Mesodermal cell (in vitro differentiated cells): ENCODE results near the gene IFI27L2.
"Not testable (repeated sequence)": the region's sequence is repeated elsewhere in the genome, so short reads cannot be mapped to it uniquely, and the experiment has no call there.

Experiments
- H3K27ac ChIP-seq: 2 replicates; pipeline ENCODE4 v1.7.0; 2013; ENCODE audit warnings: mild to moderate bottlenecking, low read depth, low read length, moderate library complexity; ENCODE audit not compliant: severe bottlenecking
- H3K36me3 ChIP-seq: 2 replicates; pipeline ENCODE4 v1.7.1; 2013; ENCODE audit warnings: mild to moderate bottlenecking, low read length, moderate library complexity; ENCODE audit not compliant: control insufficient read depth, insufficient read depth
- H3K4me1 ChIP-seq: one replicate; pipeline ENCODE4 v1.7.1; 2013; ENCODE audit warnings: mild to moderate bottlenecking, low read length; ENCODE audit not compliant: insufficient read depth, control insufficient read depth, poor library complexity, severe bottlenecking
- H3K4me3 ChIP-seq: 2 replicates; pipeline ENCODE4 v1.7.0; 2013; ENCODE audit warnings: low read length, control low read depth, mild to moderate bottlenecking; ENCODE audit not compliant: insufficient read depth, poor library complexity, severe bottlenecking; ENCODE audit errors: extremely low read depth
- H3K9me3 ChIP-seq: 2 replicates; pipeline ENCODE4 v1.7.1; 2013; ENCODE audit warnings: mild to moderate bottlenecking, low read length, moderate library complexity; ENCODE audit not compliant: control insufficient read depth
- WGBS, 2 experiments: methylation state at CpG; one replicate each; pipeline ENCODE4 v1.1.5; 2013; ENCODE audit warnings: missing lambda C conversion rate in 2 of 2; ENCODE audit not compliant: insufficient coverage in 2 of 2; 5-methylcytosine and 5-hydroxymethylcytosine counted together

The IFI27L2 gene

GRCh38 chr14:94170136-94170535 lies 40.7 kb upstream of the IFI27L2 start:
- Histone ChIP-seq H3K27ac (no peak overlapping the region), H3K9me3 (no peaks in the 10 kb centered on the region), H3K4me1 (no peaks in the 10 kb centered on the region), H3K36me3 (no peaks in the 10 kb centered on the region), H3K4me3 (no peak overlapping the region)
- WGBS, 2 experiments: 83 to 92% methylated on average over 1 to 5 of the region's 6 CpGs

GRCh38 chr14:94165744-94166143 lies 36.3 kb upstream of the IFI27L2 start:
- no peaks in the 10 kb centered on the region for H3K9me3 ChIP-seq
- H3K27ac ChIP-seq: no peak overlapping the region
- H3K36me3 ChIP-seq: no peaks in the 10 kb centered on the region
- no peaks in the 10 kb centered on the region for H3K4me1 ChIP-seq
- no peak overlapping the region for H3K4me3 ChIP-seq
- WGBS, 2 experiments: 94% methylated on average over 3 of the region's 3 CpGs

GRCh38 chr14:94164685-94165431 lies 35.5 kb upstream of the IFI27L2 start:
- 57 to 58% methylated on average over 14 to 15 of the region's 26 CpGs for WGBS, 2 experiments
- H3K27ac ChIP-seq: no peak overlapping the region
- H3K4me3 ChIP-seq: no peak overlapping the region
- no peaks in the 10 kb centered on the region for H3K4me1 ChIP-seq
- no peaks in the 10 kb centered on the region for H3K9me3 ChIP-seq
- no peaks in the 10 kb centered on the region for H3K36me3 ChIP-seq

GRCh38 chr14:94163796-94164195 lies 34.4 kb upstream of the IFI27L2 start:
- Histone ChIP-seq H3K36me3 (no peaks in the 10 kb centered on the region), H3K9me3 (no peaks in the 10 kb centered on the region), H3K27ac (no peak overlapping the region), H3K4me1 (no peaks in the 10 kb centered on the region), H3K4me3 (no peak overlapping the region)
- WGBS, 2 experiments: 52 to 70% methylated on average over 2 of the region's 5 CpGs

GRCh38 chr14:94162466-94162865 lies 33.1 kb upstream of the IFI27L2 start:
- Histone ChIP-seq H3K9me3 (no peaks in the 10 kb centered on the region), H3K27ac (no peak overlapping the region), H3K4me3 (no peak overlapping the region), H3K36me3 (no peaks in the 10 kb centered on the region), H3K4me1 (no peaks in the 10 kb centered on the region)
- WGBS, 2 experiments: 100% methylated on average over 2 to 3 of the region's 5 CpGs

GRCh38 chr14:94161981-94162380 lies 32.6 kb upstream of the IFI27L2 start:
- H3K4me1 ChIP-seq: no peaks in the 10 kb centered on the region
- WGBS, 2 experiments: 80% methylated on average over 1 of the region's 2 CpGs; no CpG with 5 or more reads in 1 of the 2 experiments
- H3K4me3 ChIP-seq: no peak overlapping the region
- no peak overlapping the region for H3K27ac ChIP-seq
- no peaks in the 10 kb centered on the region for H3K9me3 ChIP-seq
- no peaks in the 10 kb centered on the region for H3K36me3 ChIP-seq

- H3K36me3 ChIP-seq: no peaks in the 10 kb centered on the region
- H3K9me3 ChIP-seq: no peaks in the 10 kb centered on the region
- WGBS, 2 experiments: 83% methylated on average over 1 of the region's 2 CpGs; no CpG with 5 or more reads in 1 of the 2 experiments
- no peaks in the 10 kb centered on the region for H3K4me1 ChIP-seq
- H3K4me3 ChIP-seq: no peak overlapping the region
- no peak overlapping the region for H3K27ac ChIP-seq
These were observed 31.7 kb upstream of the IFI27L2 start for GRCh38 chr14:94161058-94161457.

- Histone ChIP-seq H3K4me1 (no peaks in the 10 kb centered on the region), H3K27ac (no peak overlapping the region), H3K36me3 (no peaks in the 10 kb centered on the region), H3K4me3 (no peak overlapping the region), H3K9me3 (peaks cover 9% of the 10 kb centered on the region)
- WGBS, 2 experiments: 87 to 88% methylated on average over 5 of the region's 10 CpGs
These were observed 29.0 kb upstream of the IFI27L2 start for GRCh38 chr14:94158239-94158883.

- no peaks in the 10 kb centered on the region for H3K4me1 ChIP-seq
- no peak overlapping the region for H3K4me3 ChIP-seq
- H3K27ac ChIP-seq: no peak overlapping the region
- no peaks in the 10 kb centered on the region for H3K36me3 ChIP-seq
- peaks cover 9% of the 10 kb centered on the region for H3K9me3 ChIP-seq
These were observed 27.8 kb upstream of the IFI27L2 start for GRCh38 chr14:94157197-94157596.

- no CpG with 5 or more reads among the region's 1 CpG for WGBS, 2 experiments
- not testable (repeated sequence) for H3K27ac ChIP-seq, H3K9me3 ChIP-seq, H3K4me3 ChIP-seq, H3K4me1 ChIP-seq, H3K36me3 ChIP-seq
These were observed 26.7 kb upstream of the IFI27L2 start for GRCh38 chr14:94156143-94156542.

- Histone ChIP-seq H3K4me1 (no peaks in the 10 kb centered on the region), H3K4me3 (no peak overlapping the region), H3K9me3 (peaks cover 9% of the 10 kb centered on the region), H3K36me3 (no peaks in the 10 kb centered on the region), H3K27ac (no peak overlapping the region)
- WGBS, 2 experiments: 78 to 88% methylated on average over 5 of the region's 6 CpGs
These were observed 24.4 kb upstream of the IFI27L2 start for GRCh38 chr14:94153750-94154342.
